ENCODE results near the gene UBE2G1. TPM values are rescaled to one million over a fixed set of nuclear protein-coding genes. Genes with fewer than 3 reads are reported as not detected.

Gene UBE2G1
- total and polyA plus RNA-seq, 4 donors: 19.9 to 25.3 (median 21.3) TPM

GRCh38 chr17:4241535-4241934, 124.9 kb downstream of the UBE2G1 start (continued):
- no peak for TF ChIP-seq REST (IDR thresholded peaks at IDR 0.05)

- Histone ChIP-seq H3K4me1 (ENCODE audit: control insufficient read depth in 4 of 4, insufficient read depth in 4 of 4, low read length in 3 of 4) (peaks cover 0 to 13% (median 8%) of the 10 kb centered on the region in 4 donors), H3K27me3 (ENCODE audit: control insufficient read depth in 4 of 4, insufficient read depth in 4 of 4, low read length in 3 of 4) (no peaks in the 10 kb centered on the region), H3K9ac (ENCODE audit: low read depth in 1 of 2, low read length in 2 of 2) (no peak overlapping the region), H3K27ac (ENCODE audit: low read depth in 1 of 2, low read length in 2 of 2) (no peak overlapping the region), H3K9me3 (ENCODE audit: control insufficient read depth in 4 of 4, low read length in 3 of 4) (no peaks in the 10 kb centered on the region), H3K36me3 (ENCODE audit: control insufficient read depth in 4 of 4, insufficient read depth in 3 of 4, low read depth in 1 of 4, low read length in 3 of 4) (peaks cover 8 to 25% (median 22%) of the 10 kb centered on the region in 4 donors), H3K4me3 (ENCODE audit: low read depth in 1 of 3, low read length in 3 of 3) (no peak overlapping the region)
- 64% methylated on average over 3 of the region's 3 CpGs for WGBS
- DNase-seq (ENCODE audit: low spot score): no peak
- TF ChIP-seq REST (IDR thresholded peaks at IDR 0.05) (no peak), SP1 (IDR thresholded peaks at IDR 0.05) (no peak), ZBTB33 (IDR thresholded peaks at IDR 0.05) (no peak), RAD21 (IDR thresholded peaks at IDR 0.05) (no peak), FOXA2 (IDR thresholded peaks at IDR 0.05) (no peak), NR2F2 (IDR thresholded peaks at IDR 0.05) (no peak), TAF1 (conservative IDR thresholded peaks at IDR 0.05) (no peak), MAX (IDR thresholded peaks at IDR 0.05) (no peak), FOXA1 (IDR thresholded peaks at IDR 0.05) (no peak), HNF4G (IDR thresholded peaks at IDR 0.05) (no peak), RXRA (IDR thresholded peaks at IDR 0.05) (no peak), HNF4A (conservative IDR thresholded peaks at IDR 0.05) (no peak), YY1 (IDR thresholded peaks at IDR 0.05) (no peak), CTCF (IDR thresholded peaks at IDR 0.05; ENCODE audit: low read depth, low read length, missing input control) (no peak), JUND (IDR thresholded peaks at IDR 0.05) (no peak), ATF3 (IDR thresholded peaks at IDR 0.05) (no peak), EGR1 (IDR thresholded peaks at IDR 0.05; ENCODE audit: low read depth in 2 of 2) (no peak), GABPA (IDR thresholded peaks at IDR 0.05 in 1 of 2, conservative IDR thresholded peaks at IDR 0.05 in 1 of 2) (no peak)
Measured at GRCh38 chr17:4236456-4236855, 130.0 kb downstream of the UBE2G1 start.

All from liver (tissue), 9 donors.